Endothelial cell of umbilical vein (primary cell): ENCODE data around the gene ATP6V0C. TPM values are rescaled to one million over a fixed set of nuclear protein-coding genes. Genes with fewer than 3 reads are reported as not detected.

Experiments used
- BruUV-seq: library from RNA; stranded (reverse); fragments of 400-500 nt; replicated peaks from 2 replicates; lab custom pipeline; 2021; lab: Mats Ljungman, UMichigan
- CTCF ChIA-PET: fragments of 300-600, 350-600 bp; sonication (Branson Sonifier 250); formaldehyde crosslinking; loops from one replicate; lab custom pipeline; 2021; ENCODE audit warnings: antibody characterized with exemption, inconsistent platforms; lab: Charles Lee
- POLR2A ChIA-PET: fragments of 300-600, 350-600 bp; sonication (Branson Sonifier 250); formaldehyde crosslinking; loops from one replicate; lab custom pipeline; 2021; ENCODE audit warnings: antibody characterized with exemption, inconsistent platforms; lab: Charles Lee
- DNase-seq: peaks from one replicate; pipeline ENCODE4 v3.0.0-alpha.2; 2011; ENCODE audit warnings: low read depth, low spot score
- FAIRE-seq: peaks from 2 replicates; lab custom pipeline; 2011; peaks lifted over from hg19 to GRCh38; lab: Jason Lieb, UNC
- H2AFZ ChIP-seq: 2 replicates; pipeline ENCODE4 v1.6.0; 2012; ENCODE audit warnings: low read depth, low read length, control low read depth, inconsistent platforms
- H3K27ac ChIP-seq: 2 replicates; pipeline ENCODE4 v1.5.1; 2011; ENCODE audit warnings: low read depth, mild to moderate bottlenecking, control low read depth, low read length, moderate library complexity; ENCODE audit not compliant: insufficient read depth
- H3K27me3 ChIP-seq, 2 experiments: 2 replicates each; pipeline versions ENCODE4 v1.6.0 to v1.6.1; 2011; ENCODE audit warnings: low read length in 2 of 2, mixed read lengths in 1 of 2; ENCODE audit not compliant: control insufficient read depth in 2 of 2, insufficient read depth in 2 of 2
- H3K36me3 ChIP-seq, 2 experiments: 2 replicates in 1 of 2; 3 replicates in 1 of 2; pipeline ENCODE4 v1.5.1; 2011; ENCODE audit warnings: low read length in 2 of 2, mild to moderate bottlenecking in 1 of 2, moderate library complexity in 1 of 2; ENCODE audit not compliant: control insufficient read depth in 2 of 2, insufficient read depth in 2 of 2; ENCODE audit errors: extremely low read depth in 1 of 2
- H3K4me1 ChIP-seq: 3 replicates; pipeline ENCODE4 v1.5.1; 2011; ENCODE audit warnings: mild to moderate bottlenecking, low read length; ENCODE audit not compliant: control insufficient read depth, insufficient read depth; ENCODE audit errors: extremely low read depth
- H3K4me2 ChIP-seq: 2 replicates; pipeline ENCODE4 v1.6.1; 2011; ENCODE audit warnings: low read length, control low read depth, mixed read lengths; ENCODE audit not compliant: insufficient read depth
- H3K4me3 ChIP-seq, 3 experiments: fragments of 200-600 bp in 1 of 3; sonication (generic), shearing (Covaris generic) in 1 of 3; replicated peaks in 1 of 3; 2 replicates each; pipeline ENCODE4 v1.5.1; 2011 to 2016; ENCODE audit warnings: control low read depth in 3 of 3, low read length in 3 of 3, mild to moderate bottlenecking in 2 of 3, inconsistent platforms in 1 of 3, low read depth in 1 of 3, moderate library complexity in 1 of 3; ENCODE audit not compliant: insufficient read depth in 1 of 3
- H3K79me2 ChIP-seq: 2 replicates; pipeline ENCODE4 v1.6.0; 2012; ENCODE audit warnings: low read length, inconsistent platforms; ENCODE audit not compliant: control insufficient read depth, insufficient read depth
- H3K9ac ChIP-seq: replicated peaks from 2 replicates; pipeline ENCODE3; 2011; ENCODE audit warnings: low read length, control low read depth; ENCODE audit not compliant: insufficient read depth; ENCODE audit errors: extremely low read depth
- H3K9me1 ChIP-seq: replicated peaks from 3 replicates; pipeline ENCODE4 v1.6.0; 2011; ENCODE audit warnings: mild to moderate bottlenecking, low read length; ENCODE audit not compliant: control insufficient read depth, insufficient read depth; ENCODE audit errors: extremely low read depth
- H3K9me3 ChIP-seq: replicated peaks from 2 replicates; pipeline ENCODE4 v1.5.1; 2012; ENCODE audit warnings: low read length, inconsistent platforms; ENCODE audit not compliant: control insufficient read depth, insufficient read depth
- H4K20me1 ChIP-seq: replicated peaks from 2 replicates; pipeline ENCODE3; 2011; ENCODE audit warnings: mild to moderate bottlenecking, low read length; ENCODE audit not compliant: control insufficient read depth, insufficient read depth; ENCODE audit errors: extremely low read depth
- CTCF ChIP-seq, 2 donors: IDR thresholded peaks; 1 replicate in 1 of 2; 2 replicates in 1 of 2; pipeline ENCODE4 v1.5.1; 2011; ENCODE audit warnings: low read length in 2 of 2, mild to moderate bottlenecking in 2 of 2, moderate library complexity in 2 of 2, control low read depth in 1 of 2, inconsistent platforms in 1 of 2, low read depth in 1 of 2; ENCODE audit not compliant: insufficient read depth in 1 of 2; ENCODE audit errors: extremely low read depth in 1 of 2
- EZH2 ChIP-seq: IDR thresholded peaks from 2 replicates; pipeline ENCODE4 v1.6.1; 2012; ENCODE audit warnings: borderline replicate concordance, low read depth, mild to moderate bottlenecking, moderate library complexity, low read length, inconsistent platforms; ENCODE audit not compliant: severe bottlenecking
- FOS ChIP-seq: IDR thresholded peaks from 2 replicates; pipeline ENCODE4 v1.6.1; 2011; ENCODE audit warnings: mild to moderate bottlenecking, low read length, moderate library complexity, borderline replicate concordance; ENCODE audit not compliant: insufficient read depth
- GATA2 ChIP-seq: IDR thresholded peaks from 2 replicates; pipeline ENCODE4 v1.7.0; 2011; ENCODE audit warnings: low read depth, mild to moderate bottlenecking, moderate library complexity, mixed read lengths, low read length; ENCODE audit not compliant: insufficient read length, insufficient read depth
- JUN ChIP-seq: IDR thresholded peaks from 2 replicates; pipeline ENCODE4 v1.6.1; 2011; ENCODE audit warnings: borderline replicate concordance, low read depth; ENCODE audit not compliant: insufficient read length, insufficient read depth
- MAX ChIP-seq: IDR thresholded peaks from 2 replicates; pipeline ENCODE4 v1.6.1; 2011; ENCODE audit not compliant: insufficient read depth, insufficient read length
- MYC ChIP-seq: IDR thresholded peaks from one replicate; pipeline ENCODE4 v1.6.1; 2011; ENCODE audit warnings: mild to moderate bottlenecking, low read depth, low read length
- POLR2A ChIP-seq: IDR thresholded peaks from 2 replicates; pipeline ENCODE4 v1.6.1; 2012; ENCODE audit warnings: low read depth, mild to moderate bottlenecking, control low read depth, low read length
- POLR2AphosphoS5 ChIP-seq: IDR thresholded peaks from 2 replicates; pipeline ENCODE4 v1.6.1; 2012; ENCODE audit warnings: low read depth, mild to moderate bottlenecking, control low read depth, low read length, moderate library complexity; ENCODE audit not compliant: insufficient read depth
- dilution Hi-C: fragments of 300-500 bp; cut with MboI; formaldehyde crosslinking; loops from one replicate; pipeline ENCODE4 v1.15.0; 2019; ENCODE audit warnings: low sequenced_read_pairs; ENCODE audit not compliant: extremely low pct_ligation_motif_present
- intact Hi-C: fragments of 100-400 bp; cut with micrococcal nuclease; formaldehyde crosslinking; loops from one replicate; pipeline ENCODE4 v1.10.0; 2022
- polyA plus RNA-seq, 4 experiments: library from polyadenylated mRNA; depleted of rRNA in 3 of 4; stranded (reverse) in 3 of 4; unstranded in 1 of 4; fragments of >200 nt; gene quantifications; 2 replicates each; pipeline versions ENCODE4 v1.2.1 to v1.2.3, GENCODE V29; 2011 to 2012; ENCODE audit warnings: missing spikeins in 1 of 4
- total RNA-seq: library from RNA; stranded (reverse); gene quantifications from 2 replicates; pipeline ENCODE4 v1.2.3, GENCODE V29; 2021

The ATP6V0C gene
- total and polyA plus RNA-seq, 2 donors (not counting 3 experiments of a cell fraction or from before 2014, with no cell fraction given) = 146 to 194 TPM

- no peak overlapping the region for H3K4me2 ChIP-seq
- dilution Hi-C loops = no loop called here
- no peak for TF ChIP-seq MYC
- no peak for TF ChIP-seq POLR2AphosphoS5
- no peak for TF ChIP-seq POLR2A
- TF ChIP-seq CTCF (IDR thresholded peaks at IDR 0.05; ENCODE audit: extremely low read depth in 1 of 2, insufficient read depth in 1 of 2, low read depth in 1 of 2, low read length in 2 of 2) = no peak
- TF ChIP-seq GATA2 = no peak
- no peak for TF ChIP-seq JUN
- TF ChIP-seq MAX = no peak
- TF ChIP-seq EZH2 = no peak
- TF ChIP-seq FOS = no peak
- FAIRE-seq = no peak
- DNase-seq = no peak
- intact Hi-C loops = no loop called here
- peaks cover 0 to 12% of the 10 kb centered on the region in 2 experiments for H3K36me3 ChIP-seq
- H3K4me3 ChIP-seq = no peak overlapping the region
- no peaks in the 10 kb centered on the region for H3K4me1 ChIP-seq
- H3K79me2 ChIP-seq = peaks cover 2% of the 10 kb centered on the region
- H3K27me3 ChIP-seq = no peaks in the 10 kb centered on the region
- H3K27ac ChIP-seq = no peak overlapping the region
- BruUV-seq = no TSS peak
- H4K20me1 ChIP-seq = no peaks in the 10 kb centered on the region
- H3K9me3 ChIP-seq = no peaks in the 10 kb centered on the region
- ChIA-PET POLR2A (no interaction called here), CTCF (no interaction called here)
- no peak overlapping the region for H2AFZ ChIP-seq
- no peak overlapping the region for H3K9ac ChIP-seq
- no peaks in the 10 kb centered on the region for H3K9me1 ChIP-seq
Measured at GRCh38 chr16:2493605-2494004, 20.1 kb upstream of the ATP6V0C start.
